A673 (cell line): Measurements from ENCODE around the gene RAB8B.

Experiments
- EZH2 ChIP-seq: fragments of 200-600 bp; sonication (generic); IDR thresholded peaks from 2 replicates; pipeline ENCODE4 v1.6.1; 2017; ENCODE audit warnings: borderline replicate concordance, low read depth, mild to moderate bottlenecking, mixed read lengths, antibody characterized with exemption, low read length; ENCODE audit not compliant: poor library complexity, severe bottlenecking
- TF ChIP-seq, protein P1 (sequence below): fragments of 300-800, 200-600 bp; sonication (generic); conservative IDR thresholded peaks from 2 replicates; pipeline ENCODE4 v1.5.1; 2017; ENCODE audit warnings: low read depth, mild to moderate bottlenecking, antibody characterized with exemption, low read length, moderate library complexity, mixed read lengths

DNA sequence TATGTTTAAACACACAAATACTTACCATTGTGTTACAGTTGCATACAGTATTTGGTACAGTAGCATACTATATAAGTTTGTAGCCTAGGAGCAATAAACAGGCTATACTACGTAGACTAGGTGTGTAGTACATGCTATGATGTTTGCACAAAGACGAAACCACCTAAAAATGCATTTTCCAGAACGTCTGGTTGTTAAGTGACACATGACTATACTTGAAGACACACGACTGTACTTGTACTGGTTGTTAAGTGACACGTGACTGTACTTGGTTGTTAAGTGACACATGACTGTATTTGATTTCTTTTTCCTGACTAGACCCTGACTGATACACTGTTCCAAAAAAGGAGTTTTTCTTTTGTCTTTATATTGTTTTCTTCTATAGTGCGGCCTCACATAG lies 34.1 kb downstream of the RAB8B start:
- TF ChIP-seq, protein P1, sequence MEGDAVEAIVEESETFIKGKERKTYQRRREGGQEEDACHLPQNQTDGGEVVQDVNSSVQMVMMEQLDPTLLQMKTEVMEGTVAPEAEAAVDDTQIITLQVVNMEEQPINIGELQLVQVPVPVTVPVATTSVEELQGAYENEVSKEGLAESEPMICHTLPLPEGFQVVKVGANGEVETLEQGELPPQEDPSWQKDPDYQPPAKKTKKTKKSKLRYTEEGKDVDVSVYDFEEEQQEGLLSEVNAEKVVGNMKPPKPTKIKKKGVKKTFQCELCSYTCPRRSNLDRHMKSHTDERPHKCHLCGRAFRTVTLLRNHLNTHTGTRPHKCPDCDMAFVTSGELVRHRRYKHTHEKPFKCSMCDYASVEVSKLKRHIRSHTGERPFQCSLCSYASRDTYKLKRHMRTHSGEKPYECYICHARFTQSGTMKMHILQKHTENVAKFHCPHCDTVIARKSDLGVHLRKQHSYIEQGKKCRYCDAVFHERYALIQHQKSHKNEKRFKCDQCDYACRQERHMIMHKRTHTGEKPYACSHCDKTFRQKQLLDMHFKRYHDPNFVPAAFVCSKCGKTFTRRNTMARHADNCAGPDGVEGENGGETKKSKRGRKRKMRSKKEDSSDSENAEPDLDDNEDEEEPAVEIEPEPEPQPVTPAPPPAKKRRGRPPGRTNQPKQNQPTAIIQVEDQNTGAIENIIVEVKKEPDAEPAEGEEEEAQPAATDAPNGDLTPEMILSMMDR = no peak
- no peak for TF ChIP-seq EZH2
